Left ventricle myocardium inferior (tissue), 1 donor: ENCODE data around the gene KIF2A. TPM values are rescaled to one million over a fixed set of nuclear protein-coding genes. Genes with fewer than 3 reads are reported as not detected.

Source experiments
- DNase-seq: peaks from one replicate; pipeline ENCODE4 v3.0.0-alpha.2; 2020
- H3K27ac ChIP-seq: fragments of 200-600 bp; replicated peaks from 2 replicates; pipeline ENCODE4 v1.8.0; 2021
- H3K27me3 ChIP-seq: fragments of 200-600 bp; 2 replicates; pipeline ENCODE4 v1.8.0; 2021; ENCODE audit warnings: low read depth
- H3K36me3 ChIP-seq: fragments of 200-600 bp; 2 replicates; pipeline ENCODE4 v1.8.0; 2021
- H3K4me1 ChIP-seq: fragments of 200-600 bp; 2 replicates; pipeline ENCODE4 v1.8.0; 2021
- H3K4me3 ChIP-seq: fragments of 200-600 bp; 2 replicates; pipeline ENCODE4 v1.8.0; 2021; ENCODE audit warnings: mild to moderate bottlenecking, moderate library complexity
- H3K9me3 ChIP-seq: fragments of 200-600 bp; replicated peaks from 2 replicates; pipeline ENCODE4 v1.8.0; 2021
- CTCF ChIP-seq: fragments of 200-600 bp; IDR thresholded peaks from 2 replicates; pipeline ENCODE4 v1.8.0; 2021; ENCODE audit warnings: antibody characterized with exemption, mild to moderate bottlenecking, borderline replicate concordance
- intact Hi-C: fragments of 100-400 bp; cut with micrococcal nuclease; formaldehyde crosslinking; loops from one replicate; pipeline ENCODE4 v1.11.0; 2022
- total RNA-seq: library from RNA; stranded (reverse); fragmentation: NEBNext Ultra II Directional; extraction: Animal tissue kit (Norgen Biotek cat#: 25700); gene quantifications from one replicate; pipeline ENCODE4 v1.2.1, GENCODE V29; 2021
- donor health status: DM: no; HTN: yes; CAD: no; lungs with severe emphysema.

The KIF2A gene
- total RNA-seq, 1 donor from 2014 or later, result 9.7 TPM

DNA sequence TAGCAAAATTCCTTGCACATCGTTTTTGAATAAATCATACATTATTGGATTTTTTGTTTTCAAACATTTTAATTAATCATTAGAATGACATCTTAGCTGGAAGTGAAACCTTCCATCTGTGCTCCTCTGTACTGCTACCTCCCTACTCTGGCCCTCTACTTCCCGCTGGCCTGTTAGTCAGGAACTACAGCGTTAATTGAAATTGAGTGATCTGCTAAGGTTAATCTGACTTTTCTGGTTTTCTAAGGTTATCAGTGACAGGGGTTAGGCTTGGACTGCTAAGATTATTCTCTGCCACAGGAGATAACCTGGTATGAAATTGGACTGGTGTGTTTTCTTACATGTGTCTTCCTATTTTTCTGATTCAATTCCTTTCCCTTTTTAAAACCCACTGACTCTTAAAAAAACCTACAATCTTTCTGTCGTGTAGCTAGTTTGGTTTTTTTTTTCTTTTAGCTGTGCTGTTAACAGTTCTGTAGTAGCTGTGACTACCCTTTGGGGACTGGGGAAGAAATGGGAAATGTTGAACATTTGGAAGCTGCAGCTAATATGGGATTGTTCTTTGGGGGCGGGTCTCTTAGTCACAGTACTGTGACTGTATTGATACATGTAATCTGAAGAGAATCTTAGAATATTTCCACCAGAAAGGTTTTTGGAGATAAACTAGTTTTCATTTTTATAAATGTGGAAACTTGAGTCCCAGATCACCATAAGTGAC, 4.6 kb downstream of the KIF2A start:
- H3K36me3 ChIP-seq, result no peaks in the 10 kb centered on the region
- peaks cover 31% of the 10 kb centered on the region for H3K4me1 ChIP-seq
- H3K27me3 ChIP-seq, result no peaks in the 10 kb centered on the region
- DNase-seq, result no peak
- H3K9me3 ChIP-seq, result no peaks in the 10 kb centered on the region
- no peak overlapping the region for H3K4me3 ChIP-seq
- TF ChIP-seq CTCF, result no peak
- intact Hi-C loops, result no loop called here
- H3K27ac ChIP-seq, result no peak overlapping the region

DNA sequence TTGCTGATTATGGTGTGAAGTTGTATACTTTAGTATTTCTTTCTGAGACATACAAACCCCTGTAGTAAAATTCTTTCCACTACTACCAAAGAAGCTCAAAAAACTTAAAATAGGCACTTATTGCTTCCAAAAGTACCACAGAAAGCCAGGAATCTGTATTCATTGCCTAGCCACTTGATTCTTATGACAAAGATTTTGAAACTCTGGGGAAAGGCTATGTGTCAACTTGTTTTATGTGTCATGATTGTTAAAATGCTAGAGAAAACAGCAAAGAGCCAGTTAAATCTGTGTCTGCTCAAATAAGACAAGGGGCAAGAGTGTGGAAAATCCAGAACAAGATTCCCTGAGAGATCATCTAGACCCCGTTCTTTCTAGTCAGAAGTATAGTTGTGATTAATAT, 6.0 kb downstream of the KIF2A start:
- Histone ChIP-seq H3K4me3 (no peak overlapping the region), H3K36me3 (no peaks in the 10 kb centered on the region), H3K4me1 (peaks cover 18% of the 10 kb centered on the region), H3K27me3 (no peaks in the 10 kb centered on the region), H3K27ac (no peak overlapping the region), H3K9me3 (no peaks in the 10 kb centered on the region)
- no peak for TF ChIP-seq CTCF
- no peak for DNase-seq
- intact Hi-C loops, result no loop called here

- no peak for TF ChIP-seq CTCF
- intact Hi-C loops, result no loop called here
- no peaks in the 10 kb centered on the region for H3K27me3 ChIP-seq
- no peak overlapping the region for H3K27ac ChIP-seq
- peaks cover 12% of the 10 kb centered on the region for H3K4me1 ChIP-seq
- H3K36me3 ChIP-seq, result no peaks in the 10 kb centered on the region
- no peak overlapping the region for H3K4me3 ChIP-seq
- DNase-seq, result no peak
- no peaks in the 10 kb centered on the region for H3K9me3 ChIP-seq
Observed at GRCh38 chr5:62312674-62313073, 6.7 kb downstream of the KIF2A start.

DNA sequence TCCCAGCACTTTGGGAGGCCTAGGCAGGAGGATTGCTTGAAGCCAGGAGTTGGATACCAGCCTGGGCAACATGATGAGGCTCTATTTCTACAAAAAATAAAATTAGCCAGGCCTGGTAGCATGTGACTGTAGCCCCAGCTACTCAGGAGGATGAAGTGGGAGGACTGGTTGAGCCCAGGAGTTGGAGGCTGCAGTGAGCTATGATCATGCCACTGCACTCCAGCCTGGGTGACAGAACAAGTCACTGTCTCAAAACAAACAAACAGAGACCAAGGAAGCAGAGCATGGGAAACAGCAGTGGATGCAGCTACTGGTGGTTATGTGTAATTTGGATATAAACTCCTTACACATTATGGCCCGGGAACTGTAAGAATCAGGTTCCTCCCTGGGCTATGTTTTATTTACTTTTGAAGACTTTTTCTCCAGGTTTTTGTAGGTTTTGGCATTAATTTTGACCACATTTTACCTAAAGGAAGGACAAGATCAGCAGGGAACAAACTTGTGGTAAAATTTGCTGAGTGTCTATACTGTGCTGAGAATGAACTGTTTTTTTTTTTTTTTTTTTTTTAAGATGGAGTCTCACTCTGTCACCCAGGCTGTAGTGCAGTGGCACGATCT, 8.3 kb downstream of the KIF2A start:
- H3K27ac ChIP-seq, result no peak overlapping the region
- no peak for TF ChIP-seq CTCF
- no peaks in the 10 kb centered on the region for H3K27me3 ChIP-seq
- no peaks in the 10 kb centered on the region for H3K36me3 ChIP-seq
- DNase-seq, result no peak
- H3K4me3 ChIP-seq, result no peak overlapping the region
- peaks cover 9% of the 10 kb centered on the region for H3K4me1 ChIP-seq
- intact Hi-C loops, result no loop called here
- no peaks in the 10 kb centered on the region for H3K9me3 ChIP-seq

- H3K4me1 ChIP-seq, result peaks cover 6% of the 10 kb centered on the region
- intact Hi-C loops, result no loop called here
- no peak for DNase-seq
- no peak for TF ChIP-seq CTCF
- H3K9me3 ChIP-seq, result no peaks in the 10 kb centered on the region
- H3K27ac ChIP-seq, result no peak overlapping the region
- H3K36me3 ChIP-seq, result no peaks in the 10 kb centered on the region
- H3K27me3 ChIP-seq, result no peaks in the 10 kb centered on the region
- no peak overlapping the region for H3K4me3 ChIP-seq
Observed at GRCh38 chr5:62315376-62316175, 9.6 kb downstream of the KIF2A start.
